GM18511 (cell line): ENCODE measurements around the gene OR6V1.

Experiments used
- ATAC-seq: cut with Tn5 transposase; IDR thresholded peaks from one replicate; pipeline ENCODE4 v1.9.1; 2021; ENCODE audit warnings: mild to moderate bottlenecking, moderate library complexity; ENCODE audit not compliant: unreplicated experiment

Gene OR6V1

GRCh38 chr7:143052041-143052440, at the start of gene OR6V1:
Gene OR6V1, plus strand, starts transcription at chr7:143052341. Its CDS starts 0 bp downstream, at chr7:143052341.
- no peak for ATAC-seq

- no peak for ATAC-seq
Measured at GRCh38 chr7:143002898-143003297, 49.2 kb upstream of the OR6V1 start.

- ATAC-seq = peak; percentile 71
Measured at GRCh38 chr7:143003393-143004051, 48.6 kb upstream of the OR6V1 start.

GRCh38 chr7:143005632-143006260, 46.4 kb upstream of the OR6V1 start:
- ATAC-seq = no peak

- peak; percentile 90 for ATAC-seq
Measured at GRCh38 chr7:143008007-143008901, 43.9 kb upstream of the OR6V1 start.

- ATAC-seq = no peak
Measured at GRCh38 chr7:143012001-143012400, 40.1 kb upstream of the OR6V1 start.

GRCh38 chr7:143012409-143012808, 39.7 kb upstream of the OR6V1 start:
- ATAC-seq = no peak

- no peak for ATAC-seq
Measured at GRCh38 chr7:143013473-143013872, 38.7 kb upstream of the OR6V1 start.

- ATAC-seq = no peak
Measured at GRCh38 chr7:143013893-143014292, 38.2 kb upstream of the OR6V1 start.

GRCh38 chr7:143015084-143015483, 37.1 kb upstream of the OR6V1 start:
- ATAC-seq = peak; percentile 96

- no peak for ATAC-seq
Measured at GRCh38 chr7:143015926-143016490, 36.1 kb upstream of the OR6V1 start.

GRCh38 chr7:143016996-143017395, 35.1 kb upstream of the OR6V1 start:
- ATAC-seq = no peak

GRCh38 chr7:143018931-143019330, 33.2 kb upstream of the OR6V1 start:
- ATAC-seq = no peak

- ATAC-seq = no peak
Measured at GRCh38 chr7:143023047-143023446, 29.1 kb upstream of the OR6V1 start.

- no peak for ATAC-seq
Measured at GRCh38 chr7:143025371-143025770, 26.8 kb upstream of the OR6V1 start.

GRCh38 chr7:143027032-143027431, 25.1 kb upstream of the OR6V1 start, which contains the start of gene OR9A2:
Gene OR9A2, minus strand, starts transcription at chr7:143027132. Its CDS starts 0 bp downstream, at chr7:143027132.
- no peak for ATAC-seq

- no peak for ATAC-seq
Measured at GRCh38 chr7:143027683-143028082, 24.5 kb upstream of the OR6V1 start.

- no peak for ATAC-seq
Measured at GRCh38 chr7:143038635-143039034, 13.5 kb upstream of the OR6V1 start.

- no peak for ATAC-seq
Measured at GRCh38 chr7:143040209-143040715, 11.9 kb upstream of the OR6V1 start.

GRCh38 chr7:143041346-143041745, 10.8 kb upstream of the OR6V1 start:
- no peak for ATAC-seq
